Esophagus squamous epithelium (tissue), 5 donors: ENCODE measurements around the gene SLC26A2. TPM values are rescaled to one million over a fixed set of nuclear protein-coding genes. Genes with fewer than 3 reads are reported as not detected.

Source experiments
- DNase-seq: peaks from one replicate; lab custom pipeline; 2025; lab: John Stamatoyannopoulos, UW
- H3K27ac ChIP-seq, 4 donors: fragments of 200-600 bp; sonication (generic); one replicate each; pipeline ENCODE4 v1.5.1; 2016 to 2019; ENCODE audit warnings: mild to moderate bottlenecking in 1 of 4
- H3K27me3 ChIP-seq, 4 donors: fragments of 200-600 bp; sonication (generic); 1 replicate in 3 of 4; 2 replicates in 1 of 4; pipeline versions ENCODE4 v1.5.1 to v1.6.0; 2017 to 2021; ENCODE audit warnings: antibody characterized with exemption in 1 of 4
- H3K36me3 ChIP-seq, 3 donors: fragments of 200-600 bp; sonication (generic); one replicate each; pipeline ENCODE4 v1.5.1; 2016 to 2019
- H3K4me1 ChIP-seq, 3 donors: fragments of 200-600 bp; sonication (generic); one replicate each; pipeline ENCODE4 v1.5.1; 2017 to 2019
- H3K4me3 ChIP-seq, 4 donors: fragments of 200-600 bp; sonication (generic); 1 replicate in 3 of 4; 2 replicates in 1 of 4; pipeline ENCODE4 v1.5.1; 2016 to 2019; ENCODE audit warnings: mild to moderate bottlenecking in 2 of 4, moderate library complexity in 1 of 4
- H3K9me3 ChIP-seq, 3 donors: fragments of 200-600 bp; sonication (generic); one replicate each; pipeline ENCODE4 v1.5.1; 2016 to 2019
- POLR2A ChIP-seq, 4 donors: fragments of 450-650 bp; IDR thresholded peaks; one replicate each; pipeline ENCODE4 v1.6.1; 2017; ENCODE audit warnings: antibody characterized with exemption in 4 of 4, mild to moderate bottlenecking in 4 of 4, moderate library complexity in 3 of 4
- WGBS, 2 donors: methylation state at CpG; one replicate each; pipeline ENCODE4 v1.1.5; 2018; 5-methylcytosine and 5-hydroxymethylcytosine counted together
- intact Hi-C: fragments of 100-400 bp; cut with DNase I; formaldehyde crosslinking; loops from one replicate; pipeline ENCODE4 v1.15.0; 2022
- total RNA-seq, 4 donors: library from RNA; depleted of rRNA; stranded (reverse); fragments of >200 nt; gene quantifications; one replicate each; pipeline ENCODE4 v1.1.0, GENCODE V29; 2016
- TF ChIP-seq, protein P1 (sequence below), 6 experiments: fragments of 450-650 bp in 4 of 6; fragments of 200-600 bp in 2 of 6; sonication (generic) in 2 of 6; IDR thresholded peaks; one replicate each; pipeline ENCODE4 v1.5.1; 2016 to 2019; ENCODE audit warnings: antibody characterized with exemption in 6 of 6, mild to moderate bottlenecking in 4 of 6, moderate library complexity in 4 of 6
- donor health status: DM: yes; HTN: yes; CAD: no.

Gene SLC26A2
- 10 to 100 TPM in 3 of 4 donors, 1 to 10 TPM in 1; 6.3 to 46.3 (median 29.6) TPM for total RNA-seq

GRCh38 chr5:149960272-149961185, at the start of gene SLC26A2:
SLC26A2 (plus strand) TSS chr5:149960758; CDS start chr5:149977653, 16,895 bp downstream.
- peak; percentile 81 for DNase-seq
- no peaks in the 10 kb centered on the region for H3K27me3 ChIP-seq
- WGBS, 2 donors = 0 to 1% methylated on average over 12 to 20 of the region's 84 CpGs
- H3K4me1 ChIP-seq = peaks cover 13 to 44% (median 22%) of the 10 kb centered on the region in 3 donors
- H3K4me3 ChIP-seq = peak within 1 kb of the TSS; percentile 67 to 96 (median 90)
- no peaks in the 10 kb centered on the region for H3K9me3 ChIP-seq
- H3K36me3 ChIP-seq = peaks cover 0 to 6% (median 0%) of the 10 kb centered on the region in 3 donors
- TF ChIP-seq POLR2A (IDR thresholded peaks at IDR 0.05) = peak in 3 of 4 donors; percentile 78 to 93 (median 93)
- TF ChIP-seq, protein P1, sequence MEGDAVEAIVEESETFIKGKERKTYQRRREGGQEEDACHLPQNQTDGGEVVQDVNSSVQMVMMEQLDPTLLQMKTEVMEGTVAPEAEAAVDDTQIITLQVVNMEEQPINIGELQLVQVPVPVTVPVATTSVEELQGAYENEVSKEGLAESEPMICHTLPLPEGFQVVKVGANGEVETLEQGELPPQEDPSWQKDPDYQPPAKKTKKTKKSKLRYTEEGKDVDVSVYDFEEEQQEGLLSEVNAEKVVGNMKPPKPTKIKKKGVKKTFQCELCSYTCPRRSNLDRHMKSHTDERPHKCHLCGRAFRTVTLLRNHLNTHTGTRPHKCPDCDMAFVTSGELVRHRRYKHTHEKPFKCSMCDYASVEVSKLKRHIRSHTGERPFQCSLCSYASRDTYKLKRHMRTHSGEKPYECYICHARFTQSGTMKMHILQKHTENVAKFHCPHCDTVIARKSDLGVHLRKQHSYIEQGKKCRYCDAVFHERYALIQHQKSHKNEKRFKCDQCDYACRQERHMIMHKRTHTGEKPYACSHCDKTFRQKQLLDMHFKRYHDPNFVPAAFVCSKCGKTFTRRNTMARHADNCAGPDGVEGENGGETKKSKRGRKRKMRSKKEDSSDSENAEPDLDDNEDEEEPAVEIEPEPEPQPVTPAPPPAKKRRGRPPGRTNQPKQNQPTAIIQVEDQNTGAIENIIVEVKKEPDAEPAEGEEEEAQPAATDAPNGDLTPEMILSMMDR (IDR thresholded peaks at IDR 0.05) = no peak
- peak within 1 kb of the TSS; percentile 85 to 98 (median 94) for H3K27ac ChIP-seq
- intact Hi-C loops = loop anchor here (5.0 kb wide), 1 partner anchor 123 kb away; no protein-coding TSS in a partner anchor

DNA sequence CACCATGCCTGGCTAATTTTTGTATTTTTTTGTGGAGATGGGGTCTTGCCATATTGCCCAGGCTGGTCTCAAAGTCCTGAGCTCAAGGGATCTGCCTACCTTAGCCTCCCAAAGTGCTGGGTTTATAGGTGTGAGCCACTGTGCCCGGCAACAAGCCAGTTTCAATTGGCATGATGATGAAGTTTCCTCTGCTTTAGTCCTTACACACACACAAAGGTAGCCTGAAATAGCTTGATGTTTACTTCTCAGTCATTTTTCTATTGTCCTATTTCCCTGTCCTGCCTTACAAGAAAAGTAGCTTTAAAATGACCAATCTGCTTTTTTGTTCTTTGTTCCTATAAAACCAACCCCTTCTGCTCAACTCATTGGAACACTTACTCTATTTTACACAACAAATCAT, 49.5 kb upstream of the SLC26A2 start:
- WGBS, 2 donors = 58 to 81% methylated on average over 1 of the region's 1 CpG
- Histone ChIP-seq H3K4me1 (peaks cover 6 to 60% (median 9%) of the 10 kb centered on the region in 3 donors), H3K27me3 (no peaks in the 10 kb centered on the region), H3K4me3 (no peak overlapping the region), H3K9me3 (no peaks in the 10 kb centered on the region), H3K27ac (peak overlapping the region in 3 of 4 donors; percentile 62 to 83 (median 78)), H3K36me3 (no peaks in the 10 kb centered on the region)
- intact Hi-C loops = no loop called here
- no peak for DNase-seq
- TF ChIP-seq, protein P1 (IDR thresholded peaks at IDR 0.05) = no peak
- no peak for TF ChIP-seq POLR2A (IDR thresholded peaks at IDR 0.05)

DNA sequence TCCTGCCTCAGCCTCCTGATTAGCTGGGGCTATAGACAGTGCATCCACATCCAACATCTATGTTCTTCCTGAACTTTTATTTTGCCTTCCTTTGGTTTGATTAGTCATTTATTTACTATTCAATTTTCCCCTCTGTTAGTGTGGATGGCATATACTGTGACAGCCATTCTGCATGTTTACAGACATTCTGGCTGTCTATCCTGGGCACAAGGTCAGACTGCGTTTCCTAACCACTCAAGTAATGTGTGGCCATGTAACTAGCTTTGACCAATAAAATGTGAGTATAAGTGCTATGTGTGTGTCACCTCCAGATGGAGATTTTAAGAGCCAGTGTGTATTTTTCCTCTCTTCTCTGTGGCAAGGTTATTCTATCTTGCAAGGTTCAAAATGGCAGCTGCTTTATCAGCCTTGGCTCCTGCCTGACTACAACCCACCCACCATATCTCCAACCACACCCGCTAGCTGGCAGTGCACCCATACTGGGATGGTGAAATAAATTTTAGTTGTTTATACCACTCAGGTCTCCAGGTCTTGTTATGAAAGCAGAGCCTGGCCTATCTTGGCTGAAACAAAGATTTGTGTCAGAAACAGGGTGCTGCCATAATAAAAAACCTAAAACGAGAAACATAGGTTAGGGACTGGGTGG, 48.2 kb upstream of the SLC26A2 start:
- intact Hi-C loops = no loop called here
- whole genome bisulfite sequencing, 2 donors = 91 to 94% methylated on average over 3 of the region's 3 CpGs
- TF ChIP-seq POLR2A (IDR thresholded peaks at IDR 0.05) = no peak
- TF ChIP-seq, protein P1 (IDR thresholded peaks at IDR 0.05) = no peak

DNA sequence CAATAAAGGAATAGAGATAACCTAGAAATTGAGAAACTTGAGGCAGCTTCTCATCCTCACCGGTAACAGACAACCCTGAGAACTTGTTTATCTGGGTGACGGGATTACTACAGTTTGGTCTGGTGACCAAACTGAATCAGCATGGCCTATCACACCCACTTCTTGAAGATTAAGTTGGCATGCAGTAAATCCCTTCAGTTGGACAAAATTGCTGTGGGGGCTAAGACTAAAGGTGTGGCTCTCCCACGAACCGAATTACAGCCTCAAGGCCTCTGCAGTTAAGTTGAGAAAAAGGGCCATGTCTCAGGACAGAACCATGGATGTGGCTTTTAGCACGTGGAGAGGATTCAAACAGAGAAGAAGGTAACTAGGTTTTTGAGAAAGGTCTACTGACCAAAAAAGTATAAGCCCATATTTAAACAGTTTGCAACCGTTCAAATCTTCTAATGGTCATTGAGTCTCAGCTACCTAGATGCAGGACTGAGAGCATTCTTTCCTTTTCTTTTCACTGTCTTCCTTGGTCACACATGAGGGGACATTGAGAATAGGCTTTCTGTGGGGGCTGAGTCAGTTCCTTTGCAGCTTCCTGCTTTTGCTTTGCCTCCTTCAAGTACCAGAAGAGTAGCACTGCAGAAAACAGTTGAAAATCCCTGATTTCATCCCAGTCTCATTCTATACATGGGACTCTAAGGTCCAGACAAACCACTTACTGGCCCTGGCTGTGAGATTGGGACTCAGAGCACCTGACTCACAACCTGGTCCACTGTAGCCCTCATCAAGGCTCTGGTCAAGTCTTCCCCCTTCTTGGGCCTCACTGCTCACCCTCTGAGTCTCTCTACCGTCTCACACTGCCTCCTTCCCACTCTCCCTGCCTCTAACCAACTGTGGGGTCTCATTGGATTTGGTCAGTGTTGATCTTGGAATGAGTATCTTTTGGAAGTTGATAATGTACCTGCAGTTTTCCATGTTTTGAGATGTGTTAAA, 46.8 kb upstream of the SLC26A2 start:
- DNase-seq = no peak
- Histone ChIP-seq H3K4me1 (peaks cover 6 to 72% (median 9%) of the 10 kb centered on the region in 3 donors), H3K9me3 (no peaks in the 10 kb centered on the region), H3K27me3 (no peaks in the 10 kb centered on the region), H3K27ac (peak overlapping the region in 3 of 4 donors; percentile 47 to 83 (median 78)), H3K4me3 (no peak overlapping the region), H3K36me3 (no peaks in the 10 kb centered on the region)
- intact Hi-C loops = no loop called here
- 57 to 61% methylated on average over 7 of the region's 7 CpGs for WGBS, 2 donors
- TF ChIP-seq, protein P1 (IDR thresholded peaks at IDR 0.05) = no peak
- TF ChIP-seq POLR2A (IDR thresholded peaks at IDR 0.05) = no peak

More for the DNA sequence above, 48.2 kb upstream of the SLC26A2 start:
- peaks cover 6 to 71% (median 9%) of the 10 kb centered on the region in 3 donors for H3K4me1 ChIP-seq
- no peaks in the 10 kb centered on the region for H3K27me3 ChIP-seq
- H3K4me3 ChIP-seq = no peak overlapping the region
- H3K9me3 ChIP-seq = no peaks in the 10 kb centered on the region
- DNase-seq = no peak
- peak overlapping the region in 3 of 4 donors; percentile 62 to 83 (median 78) for H3K27ac ChIP-seq
- H3K36me3 ChIP-seq = no peaks in the 10 kb centered on the region
